Measurements from ENCODE around the gene AMFR.
"Not testable (repeated sequence)": the region's sequence is repeated elsewhere in the genome, so short reads cannot be mapped to it uniquely, and the experiment has no call there.

Gene AMFR

GRCh38 chr16:56399486-56399885 is 25.9 kb downstream of the AMFR start:
- DNase-seq (ENCODE audit: low read depth) = no peak
- H3K4me3 ChIP-seq (ENCODE audit: low read depth, low read length) = no peak overlapping the region

- no peak overlapping the region for H3K4me3 ChIP-seq (ENCODE audit: low read depth, low read length)
- no peak for DNase-seq (ENCODE audit: low read depth)
Observed at GRCh38 chr16:56399047-56399446, 26.3 kb downstream of the AMFR start.

GRCh38 chr16:56396724-56397123 is 28.6 kb downstream of the AMFR start:
- DNase-seq (ENCODE audit: low read depth); H3K4me3 ChIP-seq (ENCODE audit: low read depth, low read length): not testable (repeated sequence)

- no peak overlapping the region for H3K4me3 ChIP-seq (ENCODE audit: low read depth, low read length)
- DNase-seq (ENCODE audit: low read depth) = peak; percentile 98
Observed at GRCh38 chr16:56389554-56389953, 35.8 kb downstream of the AMFR start.

- no peak for DNase-seq (ENCODE audit: low read depth)
- no peak overlapping the region for H3K4me3 ChIP-seq (ENCODE audit: low read depth, low read length)
Observed at GRCh38 chr16:56388209-56388608, 37.1 kb downstream of the AMFR start.

- DNase-seq (ENCODE audit: low read depth) = no peak
- H3K4me3 ChIP-seq (ENCODE audit: low read depth, low read length) = no peak overlapping the region
Observed at GRCh38 chr16:56387396-56387795, 37.9 kb downstream of the AMFR start.

GRCh38 chr16:56384074-56384721 is 41.1 kb downstream of the AMFR start:
- DNase-seq (ENCODE audit: low read depth) = no peak
- H3K4me3 ChIP-seq (ENCODE audit: low read depth, low read length) = no peak overlapping the region

GRCh38 chr16:56382901-56383355 is 42.4 kb downstream of the AMFR start:
- DNase-seq (ENCODE audit: low read depth) = no peak
- H3K4me3 ChIP-seq (ENCODE audit: low read depth, low read length) = no peak overlapping the region

GRCh38 chr16:56382459-56382858 is 42.9 kb downstream of the AMFR start:
- no peak for DNase-seq (ENCODE audit: low read depth)
- no peak overlapping the region for H3K4me3 ChIP-seq (ENCODE audit: low read depth, low read length)

GRCh38 chr16:56380778-56381485 is 44.4 kb downstream of the AMFR start:
- not testable (repeated sequence) for H3K4me3 ChIP-seq (ENCODE audit: low read depth, low read length); DNase-seq (ENCODE audit: low read depth)

- H3K4me3 ChIP-seq (ENCODE audit: low read depth, low read length); DNase-seq (ENCODE audit: low read depth): not testable (repeated sequence)
Observed at GRCh38 chr16:56379044-56379443, 46.3 kb downstream of the AMFR start.

GRCh38 chr16:56375792-56376191 is 49.6 kb downstream of the AMFR start:
- H3K4me3 ChIP-seq (ENCODE audit: low read depth, low read length) = not testable (repeated sequence)

GRCh38 chr16:56373003-56373402 is 52.3 kb downstream of the AMFR start:
- DNase-seq (ENCODE audit: low read depth) = no peak
- no peak overlapping the region for H3K4me3 ChIP-seq (ENCODE audit: low read depth, low read length)

More at GRCh38 chr16:56375792-56376191, 49.6 kb downstream of the AMFR start:
- DNase-seq (ENCODE audit: low read depth) = not testable (repeated sequence)

GRCh38 chr16:56372013-56372634 is 53.2 kb downstream of the AMFR start:
- DNase-seq (ENCODE audit: low read depth) = no peak
- no peak overlapping the region for H3K4me3 ChIP-seq (ENCODE audit: low read depth, low read length)

GRCh38 chr16:56371660-56371937 is 53.7 kb downstream of the AMFR start:
- no peak overlapping the region for H3K4me3 ChIP-seq (ENCODE audit: low read depth, low read length)
- no peak for DNase-seq (ENCODE audit: low read depth)

- no peak overlapping the region for H3K4me3 ChIP-seq (ENCODE audit: low read depth, low read length)
- no peak for DNase-seq (ENCODE audit: low read depth)
Observed at GRCh38 chr16:56370875-56371659, 54.3 kb downstream of the AMFR start.

- no peak overlapping the region for H3K4me3 ChIP-seq (ENCODE audit: low read depth, low read length)
- no peak for DNase-seq (ENCODE audit: low read depth)
Observed at GRCh38 chr16:56370185-56370874, 55.0 kb downstream of the AMFR start.

- H3K4me3 ChIP-seq (ENCODE audit: low read depth, low read length) = no peak overlapping the region
- no peak for DNase-seq (ENCODE audit: low read depth)
Observed at GRCh38 chr16:56369202-56369601, 56.1 kb downstream of the AMFR start.

GRCh38 chr16:56368545-56368944 is 56.8 kb downstream of the AMFR start:
- H3K4me3 ChIP-seq (ENCODE audit: low read depth, low read length) = no peak overlapping the region
- no peak for DNase-seq (ENCODE audit: low read depth)

- DNase-seq (ENCODE audit: low read depth) = no peak
- no peak overlapping the region for H3K4me3 ChIP-seq (ENCODE audit: low read depth, low read length)
Observed at GRCh38 chr16:56367764-56368163, 57.6 kb downstream of the AMFR start.

Measured in skeletal muscle cell (primary cell).